Thoracic aorta (tissue), 2 donors: ENCODE data around the gene NIPA2. TPM values are rescaled to one million over a fixed set of nuclear protein-coding genes. Genes with fewer than 3 reads are reported as not detected.

Source experiments
- ATAC-seq: fragments of 150-250 bp; one replicate; pipeline ENCODE4 v1.8.0; 2017; ENCODE audit warnings: low read depth; ENCODE audit not compliant: insufficient number of reproducible peaks, low FRiP score
- DNase-seq: peaks from one replicate; pipeline ENCODE4 v3.0.0-alpha.2; 2020; ENCODE audit warnings: low spot score
- H3K27ac ChIP-seq, 2 donors: fragments of 200-600 bp; sonication (generic); 1 replicate in 1 of 2; 2 replicates in 1 of 2; pipeline ENCODE4 v1.5.1; 2016; ENCODE audit warnings: mild to moderate bottlenecking in 2 of 2, moderate library complexity in 2 of 2
- H3K27me3 ChIP-seq: fragments of 200-600 bp; sonication (generic); replicated peaks from 2 replicates; pipeline ENCODE4 v1.6.0; 2016; ENCODE audit warnings: mild to moderate bottlenecking; ENCODE audit not compliant: insufficient read depth
- H3K36me3 ChIP-seq: fragments of 200-600 bp; sonication (generic); one replicate; pipeline ENCODE4 v1.5.1; 2016
- H3K4me1 ChIP-seq, 2 donors: fragments of 200-600 bp; sonication (generic); 1 replicate in 1 of 2; 2 replicates in 1 of 2; pipeline versions ENCODE4 v1.5.1 to v1.6.0; 2016; ENCODE audit warnings: low read depth in 2 of 2, mild to moderate bottlenecking in 1 of 2; ENCODE audit not compliant: control insufficient read depth in 1 of 2
- H3K4me3 ChIP-seq: fragments of 200-600 bp; sonication (generic); 2 replicates; pipeline ENCODE4 v1.5.1; 2016; ENCODE audit warnings: mild to moderate bottlenecking
- H3K9me3 ChIP-seq: fragments of 200-600 bp; sonication (generic); 2 replicates; pipeline ENCODE4 v1.5.1; 2016
- CTCF ChIP-seq: fragments of 200-600 bp; sonication (generic); IDR thresholded peaks from one replicate; pipeline ENCODE4 v1.5.1; 2019; ENCODE audit warnings: antibody characterized with exemption
- total RNA-seq, 2 donors: library from RNA; depleted of rRNA; stranded (reverse); fragments of >200 nt; gene quantifications; one replicate each; pipeline versions ENCODE4 v1.1.0 to v1.2.3, GENCODE V29; 2016

NIPA2 gene
- total RNA-seq, 2 donors from 2014 or later: 40.5 to 42.1 TPM

DNA sequence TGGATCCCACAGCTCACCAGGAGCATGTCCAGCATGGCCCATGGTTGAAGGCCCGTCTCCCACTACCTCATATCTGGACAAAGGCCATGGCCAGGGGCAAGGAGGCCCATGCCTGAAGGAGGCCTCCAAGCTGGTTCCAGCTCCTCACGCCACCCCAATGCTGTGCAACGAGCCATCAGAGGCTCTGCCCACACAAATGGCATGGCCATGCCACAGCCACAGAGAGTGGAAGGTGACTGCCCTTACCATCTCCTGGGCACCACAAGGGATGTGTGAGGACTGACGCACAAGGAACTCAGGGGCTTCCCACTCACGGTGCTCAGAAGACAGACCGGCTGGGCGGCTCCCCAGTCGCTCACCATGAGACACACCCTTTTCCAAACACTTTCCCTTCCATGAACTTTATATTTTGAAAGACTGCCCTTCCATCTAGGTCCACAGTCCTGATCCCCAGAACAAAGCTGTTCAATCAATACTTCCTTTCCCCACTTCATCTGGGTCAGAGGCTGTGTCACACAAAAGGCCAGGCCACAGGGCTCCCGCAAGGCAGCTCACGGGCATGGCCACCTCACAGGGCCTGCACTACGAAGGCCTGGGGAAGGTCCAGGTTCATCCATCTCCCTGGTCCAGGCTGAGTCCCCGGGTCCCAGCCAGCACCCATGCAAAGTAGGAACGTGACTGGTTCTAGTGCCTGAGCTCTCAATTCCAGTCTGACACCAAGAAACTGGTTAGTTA lies 75.3 kb downstream of the NIPA2 start:
- Histone ChIP-seq H3K36me3 (peaks cover 82% of the 10 kb centered on the region), H3K27ac (no peak overlapping the region), H3K4me1 (no peaks in the 10 kb centered on the region), H3K9me3 (no peaks in the 10 kb centered on the region), H3K4me3 (no peak overlapping the region), H3K27me3 (no peaks in the 10 kb centered on the region)
- no peak for TF ChIP-seq CTCF
- DNase-seq: no peak
- no peak for ATAC-seq

DNA sequence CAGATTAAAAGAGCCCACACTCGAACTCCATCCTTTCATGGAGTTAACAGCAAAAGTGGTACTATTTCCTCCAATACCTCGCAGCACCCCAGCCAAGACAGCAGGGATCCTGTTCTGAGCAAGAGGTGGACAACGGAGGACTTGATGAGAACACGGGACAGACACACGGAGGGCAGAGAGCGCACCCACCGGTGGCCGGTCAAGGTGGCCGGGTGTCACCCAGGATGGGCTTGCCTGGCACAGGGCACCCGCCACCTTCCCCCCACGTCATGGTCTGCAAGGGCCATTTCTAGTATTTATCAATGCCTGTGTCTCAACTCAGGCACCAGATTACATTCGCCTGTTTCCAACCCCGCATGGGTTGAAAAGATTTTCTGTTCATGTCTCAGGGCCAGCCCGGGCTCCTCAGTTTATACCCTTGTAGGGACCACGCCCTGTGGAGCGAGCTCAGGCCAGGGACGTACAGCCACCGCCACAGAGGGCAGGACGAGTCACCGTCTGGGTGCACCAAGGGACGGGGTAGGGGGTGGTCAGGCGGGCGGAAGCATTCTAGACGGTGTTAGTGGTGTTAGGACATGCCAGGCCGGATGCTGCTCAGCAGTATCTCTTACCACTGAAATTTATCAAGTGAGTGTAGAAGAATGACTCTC lies 77.5 kb downstream of the NIPA2 start:
- Histone ChIP-seq H3K36me3 (peaks cover 61% of the 10 kb centered on the region), H3K27ac (no peak overlapping the region), H3K4me1 (no peaks in the 10 kb centered on the region), H3K27me3 (no peaks in the 10 kb centered on the region), H3K9me3 (no peaks in the 10 kb centered on the region), H3K4me3 (no peak overlapping the region)
- ATAC-seq (no peak), DNase-seq (no peak)
- TF ChIP-seq CTCF: no peak

DNA sequence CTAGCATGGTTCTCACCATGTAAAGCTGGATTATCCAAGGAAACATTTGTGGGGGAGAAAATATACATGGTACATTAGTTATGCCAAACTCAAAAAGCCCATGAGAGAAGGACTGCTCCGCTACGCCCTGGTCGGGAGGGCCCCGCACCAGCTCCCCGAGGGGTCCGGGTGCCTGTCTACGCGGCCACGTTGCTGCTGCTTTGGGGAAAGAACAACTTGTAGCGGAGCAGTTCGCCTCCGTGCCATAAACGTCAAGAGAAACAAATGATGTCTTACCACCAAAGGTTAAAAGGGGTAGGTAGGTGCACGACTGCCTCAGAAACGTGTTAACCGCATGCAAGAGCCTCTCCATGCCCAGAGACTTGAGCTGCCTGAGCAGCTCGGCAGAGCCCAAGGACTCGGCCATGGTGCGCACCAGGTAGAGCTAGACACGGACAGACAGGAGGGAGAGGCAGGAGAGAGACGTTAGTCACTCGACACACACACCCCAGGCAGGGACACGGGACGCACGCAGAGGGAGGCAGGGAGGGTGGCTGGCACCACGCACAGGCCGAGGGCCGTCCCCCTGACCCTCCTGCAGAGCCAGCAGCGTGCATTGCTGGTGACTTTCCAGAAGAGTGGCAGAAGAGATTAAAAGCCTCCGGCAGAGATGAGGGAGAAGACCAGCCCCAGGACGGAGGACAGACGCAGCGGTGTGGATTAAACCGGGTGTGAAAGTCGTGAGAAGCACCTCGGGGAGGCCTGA lies 78.3 kb downstream of the NIPA2 start:
- no peak overlapping the region for H3K4me3 ChIP-seq
- peaks cover 54% of the 10 kb centered on the region for H3K36me3 ChIP-seq
- no peak for TF ChIP-seq CTCF

GRCh38 chr15:22917556-22917955 lies 79.1 kb downstream of the NIPA2 start:
- no peak for TF ChIP-seq CTCF
- ATAC-seq: no peak
- Histone ChIP-seq H3K4me1 (no peaks in the 10 kb centered on the region), H3K4me3 (no peak overlapping the region), H3K27ac (no peak overlapping the region), H3K27me3 (no peaks in the 10 kb centered on the region), H3K9me3 (no peaks in the 10 kb centered on the region), H3K36me3 (peaks cover 56% of the 10 kb centered on the region)
- DNase-seq: no peak

More for the DNA sequence above, 78.3 kb downstream of the NIPA2 start:
- DNase-seq: no peak
- Histone ChIP-seq H3K27ac (no peak overlapping the region), H3K4me1 (no peaks in the 10 kb centered on the region), H3K9me3 (no peaks in the 10 kb centered on the region), H3K27me3 (no peaks in the 10 kb centered on the region)
- ATAC-seq: no peak

Other genes starting within 250 kb of the NIPA2 start
- gene NIPA1, start 52.0 kb upstream of the NIPA2 start, total RNA-seq: 10 to 100 TPM; 11.6 to 21.7 TPM
- gene CYFIP1, start 141.7 kb downstream of the NIPA2 start, total RNA-seq: 100 to 1,000 TPM; 112 to 150 TPM
- 10 to 100 TPM; 15.8 to 39.6 TPM for gene TUBGCP5, start 200.9 kb downstream of the NIPA2 start, total RNA-seq